ENCODE results near the gene ATRAID. TPM values are rescaled to one million over a fixed set of nuclear protein-coding genes. Genes with fewer than 3 reads are reported as not detected.
"Not testable (repeated sequence)": the region's sequence is repeated elsewhere in the genome, so short reads cannot be mapped to it uniquely, and the experiment has no call there.

Gene ATRAID
- total and polyA plus RNA-seq, 2 donors (not counting 1 experiment from before 2014, with no cell fraction given), result 176 to 235 TPM

DNA sequence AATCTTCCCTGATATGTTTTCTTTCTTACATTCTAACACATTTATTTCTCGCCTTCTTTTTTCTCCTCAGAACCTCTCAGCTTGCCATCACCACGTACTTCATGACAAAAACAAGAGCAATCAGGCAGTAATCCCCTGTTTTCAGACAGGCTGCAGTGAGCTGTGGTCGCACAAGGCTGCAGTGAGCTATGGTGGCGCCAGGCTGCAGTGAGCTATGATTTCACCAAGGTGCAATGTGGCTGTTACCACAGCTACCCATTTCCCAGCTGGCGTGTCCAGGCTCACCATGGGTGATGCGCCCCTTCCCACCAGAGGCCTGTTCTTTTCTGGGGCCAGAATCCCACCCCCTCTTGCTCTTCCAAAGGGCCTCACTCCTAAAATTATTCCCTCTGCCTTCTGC, 37.2 kb upstream of the ATRAID start:
- H3K36me3 ChIP-seq (ENCODE audit: control insufficient read depth, insufficient read depth, low read length), result no peaks in the 10 kb centered on the region
- no peak overlapping the region for H3K9ac ChIP-seq (ENCODE audit: insufficient read depth, low read length)
- DNase-seq (ENCODE audit: low read depth in 2 of 2), result peak in 1 of 2 donors; percentile 19
- no peaks in the 10 kb centered on the region for H4K20me1 ChIP-seq (ENCODE audit: control insufficient read depth, extremely low read depth, insufficient read depth, low read length)
- no peaks in the 10 kb centered on the region for H3K4me1 ChIP-seq (ENCODE audit: control insufficient read depth, extremely low read depth, insufficient read depth, low read length)
- peaks cover 14% of the 10 kb centered on the region for H3K27me3 ChIP-seq (ENCODE audit: control insufficient read depth, insufficient read depth, low read length)
- H3K79me2 ChIP-seq (ENCODE audit: control insufficient read depth, insufficient read depth, low read length), result no peaks in the 10 kb centered on the region
- H3K27ac ChIP-seq (ENCODE audit: insufficient read depth, low read length), result no peak overlapping the region
- H3K4me3 ChIP-seq (replicated peaks in 1 of 4; ENCODE audit: control extremely low read depth in 1 of 4, insufficient read depth in 1 of 4, low read depth in 3 of 4, low read length in 4 of 4), result no peak overlapping the region
- H2AFZ ChIP-seq (ENCODE audit: low read length), result no peak overlapping the region
- H3K4me2 ChIP-seq (ENCODE audit: extremely low read depth, insufficient read depth, low read length), result no peak overlapping the region
- TF ChIP-seq EZH2 (IDR thresholded peaks at IDR 0.05; ENCODE audit: low read length, missing control alignments) (no peak), CTCF (conservative IDR thresholded peaks at IDR 0.05 in 1 of 2, IDR thresholded peaks at IDR 0.05 in 1 of 2; ENCODE audit: low read depth in 1 of 2, low read length in 2 of 2) (no peak)
- no peaks in the 10 kb centered on the region for H3K9me3 ChIP-seq (ENCODE audit: control insufficient read depth, insufficient read depth, low read depth, low read length)

DNA sequence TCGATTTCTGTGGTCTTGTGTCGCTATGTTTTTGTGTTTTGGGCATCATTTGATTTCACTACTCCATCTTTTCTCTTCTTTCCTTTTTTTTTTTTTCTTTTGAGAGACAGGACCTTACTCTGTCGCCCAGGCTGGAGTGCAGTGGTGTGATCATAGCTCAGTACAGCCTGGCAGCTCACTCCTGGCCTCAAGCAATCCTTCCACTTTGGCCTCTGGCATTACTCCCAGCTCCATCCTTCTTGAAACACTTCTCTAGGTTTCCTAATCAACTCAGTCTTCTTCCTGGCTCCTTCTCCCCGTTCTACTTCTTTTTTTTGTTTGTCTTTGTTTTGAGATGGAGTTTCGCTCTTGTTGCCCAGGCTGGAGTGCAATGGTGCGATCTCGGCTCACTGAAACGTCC, 36.5 kb upstream of the ATRAID start:
- peaks cover 12% of the 10 kb centered on the region for H3K27me3 ChIP-seq (ENCODE audit: control insufficient read depth, insufficient read depth, low read length)
- no peak overlapping the region for H3K9ac ChIP-seq (ENCODE audit: insufficient read depth, low read length)
- no peak overlapping the region for H2AFZ ChIP-seq (ENCODE audit: low read length)
- no peak overlapping the region for H3K27ac ChIP-seq (ENCODE audit: insufficient read depth, low read length)
- no peaks in the 10 kb centered on the region for H4K20me1 ChIP-seq (ENCODE audit: control insufficient read depth, extremely low read depth, insufficient read depth, low read length)
- DNase-seq (ENCODE audit: low read depth in 2 of 2), result peak in 1 of 2 donors; percentile 49
- no peak for TF ChIP-seq EZH2 (IDR thresholded peaks at IDR 0.05; ENCODE audit: low read length, missing control alignments)
- TF ChIP-seq CTCF (conservative IDR thresholded peaks at IDR 0.05 in 1 of 2, IDR thresholded peaks at IDR 0.05 in 1 of 2; ENCODE audit: low read depth in 1 of 2, low read length in 2 of 2), result no peak
- no peak overlapping the region for H3K4me3 ChIP-seq (replicated peaks in 1 of 4; ENCODE audit: control extremely low read depth in 1 of 4, insufficient read depth in 1 of 4, low read depth in 3 of 4, low read length in 4 of 4)
- H3K9me3 ChIP-seq (ENCODE audit: control insufficient read depth, insufficient read depth, low read depth, low read length), result no peaks in the 10 kb centered on the region
- H3K4me1 ChIP-seq (ENCODE audit: control insufficient read depth, extremely low read depth, insufficient read depth, low read length), result no peaks in the 10 kb centered on the region
- no peak overlapping the region for H3K4me2 ChIP-seq (ENCODE audit: extremely low read depth, insufficient read depth, low read length)
- no peaks in the 10 kb centered on the region for H3K79me2 ChIP-seq (ENCODE audit: control insufficient read depth, insufficient read depth, low read length)
- H3K36me3 ChIP-seq (ENCODE audit: control insufficient read depth, insufficient read depth, low read length), result no peaks in the 10 kb centered on the region

GRCh38 chr2:27175781-27176180, 36.1 kb upstream of the ATRAID start:
- not testable (repeated sequence) for H3K27me3 ChIP-seq (ENCODE audit: control insufficient read depth, insufficient read depth, low read length); H3K79me2 ChIP-seq (ENCODE audit: control insufficient read depth, insufficient read depth, low read length); H3K4me3 ChIP-seq (replicated peaks in 1 of 4; ENCODE audit: control extremely low read depth in 1 of 4, insufficient read depth in 1 of 4, low read depth in 3 of 4, low read length in 4 of 4); H3K9me3 ChIP-seq (ENCODE audit: control insufficient read depth, insufficient read depth, low read depth, low read length); H3K4me2 ChIP-seq (ENCODE audit: extremely low read depth, insufficient read depth, low read length); H3K27ac ChIP-seq (ENCODE audit: insufficient read depth, low read length); H3K4me1 ChIP-seq (ENCODE audit: control insufficient read depth, extremely low read depth, insufficient read depth, low read length); H2AFZ ChIP-seq (ENCODE audit: low read length); DNase-seq (ENCODE audit: low read depth in 2 of 2); H3K36me3 ChIP-seq (ENCODE audit: control insufficient read depth, insufficient read depth, low read length); H4K20me1 ChIP-seq (ENCODE audit: control insufficient read depth, extremely low read depth, insufficient read depth, low read length); H3K9ac ChIP-seq (ENCODE audit: insufficient read depth, low read length)

Measured in fibroblast of lung (primary cell).